Measurements from ENCODE around the gene ANO6. TPM values are rescaled to one million over a fixed set of nuclear protein-coding genes. Genes with fewer than 3 reads are reported as not detected.

ANO6 gene
- total and polyA plus RNA-seq, 2 donors (not counting 1 experiment from before 2014, with no cell fraction given), result 6.6 to 19.5 TPM

GRCh38 chr12:45342848-45343247, 127.0 kb downstream of the ANO6 start:
- POLR2A ChIA-PET, result no interaction called here
- Mint-ChIP-seq H3K27ac (no peak overlapping the region), H3K4me3 (no peak overlapping the region), H3K4me1 (no peaks in the 10 kb centered on the region), H3K9me3 (ENCODE audit: insufficient read depth) (no peaks in the 10 kb centered on the region), H3K27me3 (no peaks in the 10 kb centered on the region)
- Histone ChIP-seq H3K36me3 (replicated peaks in 1 of 2; ENCODE audit: control extremely low read depth in 1 of 2, control insufficient read depth in 1 of 2, extremely low read depth in 1 of 2, insufficient read depth in 2 of 2, low read length in 1 of 2) (peaks cover under 1 to 1% of the 10 kb centered on the region in 2 experiments), H3K27me3 (replicated peaks in 1 of 4; ENCODE audit: control extremely low read depth in 1 of 4, control insufficient read depth in 3 of 4, insufficient read depth in 4 of 4, low read length in 3 of 4) (no peaks in the 10 kb centered on the region), H4K20me1 (ENCODE audit: control insufficient read depth, insufficient read depth, low read length, poor library complexity, severe bottlenecking) (no peaks in the 10 kb centered on the region), H3K4me1 (ENCODE audit: control insufficient read depth in 2 of 2, insufficient read depth in 2 of 2, low read length in 2 of 2) (no peaks in the 10 kb centered on the region), H3K9ac (ENCODE audit: low read length) (no peak overlapping the region), H3K79me2 (ENCODE audit: control insufficient read depth, insufficient read depth, low read length) (no peaks in the 10 kb centered on the region), H3K27ac (ENCODE audit: low read length in 2 of 2) (no peak overlapping the region), H3K9me3 (ENCODE audit: control extremely low read depth in 1 of 3, control insufficient read depth in 2 of 3, insufficient read depth in 1 of 3, low read length in 2 of 3) (no peaks in the 10 kb centered on the region), H2AFZ (ENCODE audit: insufficient read depth, low read depth, low read length, poor library complexity, severe bottlenecking) (no peak overlapping the region), H3K4me2 (replicated peaks; ENCODE audit: low read depth, low read length, poor library complexity, severe bottlenecking) (no peak overlapping the region), H3K4me3 (ENCODE audit: control extremely low read depth in 1 of 5, extremely low read depth in 1 of 5, insufficient read depth in 1 of 5, low read depth in 2 of 5, low read length in 4 of 5) (no peak overlapping the region)
- ATAC-seq (ENCODE audit: low read depth) (no peak), DNase-seq (no peak)
- TF ChIP-seq EZH2 (IDR thresholded peaks at IDR 0.05; ENCODE audit: borderline replicate concordance, insufficient read depth, low read depth, low read length, poor library complexity, severe bottlenecking) (no peak), CTCF (IDR thresholded peaks at IDR 0.05) (no peak)
- intact Hi-C loops (cut with micrococcal nuclease), result no loop called here
- CTCF ChIA-PET, result no interaction called here
- WGBS (ENCODE audit: insufficient coverage), result 100% methylated on average over 2 of the region's 2 CpGs

GRCh38 chr12:45343269-45344051, 127.6 kb downstream of the ANO6 start:
- Histone ChIP-seq H3K9ac (ENCODE audit: low read length) (no peak overlapping the region), H3K27me3 (replicated peaks in 1 of 4; ENCODE audit: control extremely low read depth in 1 of 4, control insufficient read depth in 3 of 4, insufficient read depth in 4 of 4, low read length in 3 of 4) (no peaks in the 10 kb centered on the region), H2AFZ (ENCODE audit: insufficient read depth, low read depth, low read length, poor library complexity, severe bottlenecking) (no peak overlapping the region), H3K9me3 (ENCODE audit: control extremely low read depth in 1 of 3, control insufficient read depth in 2 of 3, insufficient read depth in 1 of 3, low read length in 2 of 3) (no peaks in the 10 kb centered on the region), H3K4me2 (replicated peaks; ENCODE audit: low read depth, low read length, poor library complexity, severe bottlenecking) (no peak overlapping the region), H4K20me1 (ENCODE audit: control insufficient read depth, insufficient read depth, low read length, poor library complexity, severe bottlenecking) (no peaks in the 10 kb centered on the region), H3K4me3 (ENCODE audit: control extremely low read depth in 1 of 5, extremely low read depth in 1 of 5, insufficient read depth in 1 of 5, low read depth in 2 of 5, low read length in 4 of 5) (no peak overlapping the region), H3K27ac (ENCODE audit: low read length in 2 of 2) (no peak overlapping the region), H3K36me3 (replicated peaks in 1 of 2; ENCODE audit: control extremely low read depth in 1 of 2, control insufficient read depth in 1 of 2, extremely low read depth in 1 of 2, insufficient read depth in 2 of 2, low read length in 1 of 2) (peaks cover 1 to 5% of the 10 kb centered on the region in 2 experiments), H3K79me2 (ENCODE audit: control insufficient read depth, insufficient read depth, low read length) (no peaks in the 10 kb centered on the region), H3K4me1 (ENCODE audit: control insufficient read depth in 2 of 2, insufficient read depth in 2 of 2, low read length in 2 of 2) (no peaks in the 10 kb centered on the region)
- Mint-ChIP-seq H3K27ac (no peak overlapping the region), H3K4me3 (no peak overlapping the region), H3K4me1 (no peaks in the 10 kb centered on the region), H3K27me3 (no peaks in the 10 kb centered on the region), H3K9me3 (ENCODE audit: insufficient read depth) (no peaks in the 10 kb centered on the region)
- TF ChIP-seq CTCF (IDR thresholded peaks at IDR 0.05) (no peak), EZH2 (IDR thresholded peaks at IDR 0.05; ENCODE audit: borderline replicate concordance, insufficient read depth, low read depth, low read length, poor library complexity, severe bottlenecking) (no peak)
- ATAC-seq (ENCODE audit: low read depth), result no peak
- ChIA-PET CTCF (no interaction called here), POLR2A (no interaction called here)
- intact Hi-C loops (cut with micrococcal nuclease), result no loop called here
- DNase-seq, result no peak
- WGBS (ENCODE audit: insufficient coverage), result 98% methylated on average over 5 of the region's 6 CpGs

Measured in B cell (primary cell).